DMS53 (cell line): ENCODE results near the gene SASH1.
A peak's percentile ranks its signal among the peaks of the same experiment; 100 is the strongest.

Experiments used
- DNase-seq: peaks from one replicate; lab custom pipeline; 2025; lab: John Stamatoyannopoulos, UW

Gene SASH1

GRCh38 chr6:148521586-148521985, 178.9 kb downstream of the SASH1 start:
- peak; percentile 35 for DNase-seq

- DNase-seq: no peak
Measured at GRCh38 chr6:148523048-148523447, 180.4 kb downstream of the SASH1 start.

- no peak for DNase-seq
Measured at GRCh38 chr6:148523551-148523950, 180.9 kb downstream of the SASH1 start.

GRCh38 chr6:148524471-148524882, 181.8 kb downstream of the SASH1 start:
- no peak for DNase-seq

GRCh38 chr6:148524976-148525375, 182.3 kb downstream of the SASH1 start:
- no peak for DNase-seq

- no peak for DNase-seq
Measured at GRCh38 chr6:148525453-148525852, 182.8 kb downstream of the SASH1 start.

- DNase-seq: no peak
Measured at GRCh38 chr6:148526145-148526544, 183.5 kb downstream of the SASH1 start.

- DNase-seq: no peak
Measured at GRCh38 chr6:148528292-148528691, 185.7 kb downstream of the SASH1 start.

GRCh38 chr6:148529010-148529409, 186.4 kb downstream of the SASH1 start:
- DNase-seq: no peak

GRCh38 chr6:148530394-148530953, 187.8 kb downstream of the SASH1 start:
- DNase-seq: peak; percentile 81

GRCh38 chr6:148530976-148531375, 188.3 kb downstream of the SASH1 start:
- DNase-seq: peak; percentile 17

GRCh38 chr6:148532698-148533097, 190.1 kb downstream of the SASH1 start:
- DNase-seq: no peak

- no peak for DNase-seq
Measured at GRCh38 chr6:148533309-148534107, 190.9 kb downstream of the SASH1 start.

GRCh38 chr6:148534871-148535270, 192.2 kb downstream of the SASH1 start:
- DNase-seq: no peak

- DNase-seq: no peak
Measured at GRCh38 chr6:148535381-148535780, 192.7 kb downstream of the SASH1 start.

GRCh38 chr6:148535976-148536375, 193.3 kb downstream of the SASH1 start:
- no peak for DNase-seq

GRCh38 chr6:148538261-148539190, 195.9 kb downstream of the SASH1 start:
- no peak for DNase-seq

GRCh38 chr6:148543540-148543939, 200.9 kb downstream of the SASH1 start:
- DNase-seq: no peak

GRCh38 chr6:148544421-148544820, 201.8 kb downstream of the SASH1 start:
- DNase-seq: no peak

- DNase-seq: no peak
Measured at GRCh38 chr6:148545901-148546300, 203.3 kb downstream of the SASH1 start.

- DNase-seq: no peak
Measured at GRCh38 chr6:148547110-148547509, 204.5 kb downstream of the SASH1 start.

- no peak for DNase-seq
Measured at GRCh38 chr6:148548065-148548748, 205.6 kb downstream of the SASH1 start.
